ENCODE results near the gene CARS2. TPM values are rescaled to one million over a fixed set of nuclear protein-coding genes. Genes with fewer than 3 reads are reported as not detected.

CARS2 gene
- polyA plus RNA-seq, 1 donor (not counting 4 experiments of a cell fraction or from before 2014, with no cell fraction given) = 90.0 TPM

DNA sequence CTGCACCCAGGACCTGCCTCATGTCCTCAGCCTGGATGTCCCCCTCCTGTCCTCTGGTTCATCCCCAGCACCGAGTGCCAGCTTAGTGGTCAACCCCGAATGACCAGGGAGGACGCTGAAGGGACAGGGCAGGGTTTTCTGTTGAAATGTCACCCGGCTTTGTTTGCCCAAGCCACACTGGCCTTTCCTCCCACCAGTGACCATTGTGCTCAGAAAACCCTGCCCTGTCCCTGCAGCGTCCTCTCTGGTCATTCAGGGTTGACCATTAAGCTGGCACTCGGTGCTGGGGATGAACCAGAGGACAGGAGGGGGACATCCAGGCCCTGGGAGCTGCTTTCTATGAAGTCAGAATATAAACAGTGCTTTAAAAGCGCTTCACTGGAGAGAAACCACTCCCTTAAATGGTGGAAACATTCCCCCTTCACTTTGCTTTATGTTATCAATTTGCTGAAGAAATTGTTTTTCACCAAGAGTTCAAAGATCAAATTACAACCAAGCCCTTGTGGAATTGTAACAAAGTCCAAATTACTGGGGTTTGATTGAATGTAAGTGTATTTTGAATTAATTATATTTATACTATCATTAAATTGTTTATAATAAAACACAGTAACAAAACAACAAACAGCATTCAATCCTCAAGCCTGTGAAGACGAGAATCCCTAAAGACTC, 21.4 kb downstream of the CARS2 start:
- dilution Hi-C loops (cut with MboI; ENCODE audit: extremely low pct_ligation_motif_present, low sequenced_read_pairs) = no loop called here
- H3K79me2 ChIP-seq (ENCODE audit: control insufficient read depth, insufficient read depth, low read length) = no peaks in the 10 kb centered on the region
- no peak overlapping the region for H3K4me2 ChIP-seq (ENCODE audit: control insufficient read depth, extremely low read depth, insufficient read depth, low read depth, low read length)
- no peak overlapping the region for H2AFZ ChIP-seq (ENCODE audit: control insufficient read depth, low read length)
- no peak overlapping the region for H3K4me3 ChIP-seq (ENCODE audit: control insufficient read depth in 2 of 3, extremely low read depth in 1 of 3, insufficient read depth in 2 of 3, low read depth in 1 of 3, low read length in 3 of 3)
- no peaks in the 10 kb centered on the region for H3K9me1 ChIP-seq (ENCODE audit: control insufficient read depth, extremely low read depth, insufficient read depth, low read length)
- DNase-seq (ENCODE audit: low read depth, low spot score) = no peak
- no peak for FAIRE-seq
- H3K9ac ChIP-seq (ENCODE audit: control insufficient read depth, extremely low read depth, insufficient read depth, low read length) = no peak overlapping the region
- H3K27me3 ChIP-seq (ENCODE audit: control insufficient read depth, extremely low read depth, insufficient read depth, low read length) = no peaks in the 10 kb centered on the region
- H3K9me3 ChIP-seq (ENCODE audit: control insufficient read depth, low read depth, low read length) = no peaks in the 10 kb centered on the region
- no peak for TF ChIP-seq EZH2 (IDR thresholded peaks at IDR 0.05; ENCODE audit: low read length)
- TF ChIP-seq, protein P1, sequence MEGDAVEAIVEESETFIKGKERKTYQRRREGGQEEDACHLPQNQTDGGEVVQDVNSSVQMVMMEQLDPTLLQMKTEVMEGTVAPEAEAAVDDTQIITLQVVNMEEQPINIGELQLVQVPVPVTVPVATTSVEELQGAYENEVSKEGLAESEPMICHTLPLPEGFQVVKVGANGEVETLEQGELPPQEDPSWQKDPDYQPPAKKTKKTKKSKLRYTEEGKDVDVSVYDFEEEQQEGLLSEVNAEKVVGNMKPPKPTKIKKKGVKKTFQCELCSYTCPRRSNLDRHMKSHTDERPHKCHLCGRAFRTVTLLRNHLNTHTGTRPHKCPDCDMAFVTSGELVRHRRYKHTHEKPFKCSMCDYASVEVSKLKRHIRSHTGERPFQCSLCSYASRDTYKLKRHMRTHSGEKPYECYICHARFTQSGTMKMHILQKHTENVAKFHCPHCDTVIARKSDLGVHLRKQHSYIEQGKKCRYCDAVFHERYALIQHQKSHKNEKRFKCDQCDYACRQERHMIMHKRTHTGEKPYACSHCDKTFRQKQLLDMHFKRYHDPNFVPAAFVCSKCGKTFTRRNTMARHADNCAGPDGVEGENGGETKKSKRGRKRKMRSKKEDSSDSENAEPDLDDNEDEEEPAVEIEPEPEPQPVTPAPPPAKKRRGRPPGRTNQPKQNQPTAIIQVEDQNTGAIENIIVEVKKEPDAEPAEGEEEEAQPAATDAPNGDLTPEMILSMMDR (optimal IDR thresholded peaks at IDR 0.05 in 1 of 3, IDR thresholded peaks at IDR 0.05 in 1 of 3, conservative IDR thresholded peaks at IDR 0.05 in 1 of 3; ENCODE audit: extremely low read depth in 1 of 3, insufficient read depth in 2 of 3, low read length in 3 of 3) = no peak
- peaks cover 42 to 46% of the 10 kb centered on the region in 2 experiments for H3K36me3 ChIP-seq (ENCODE audit: control insufficient read depth in 2 of 2, extremely low read depth in 1 of 2, insufficient read depth in 2 of 2, low read length in 2 of 2)
- no peak overlapping the region for H3K27ac ChIP-seq (ENCODE audit: control insufficient read depth, insufficient read depth, low read length)
- H3K4me1 ChIP-seq (ENCODE audit: control insufficient read depth, extremely low read depth, insufficient read depth, low read length) = no peaks in the 10 kb centered on the region
- H4K20me1 ChIP-seq (ENCODE audit: control insufficient read depth, extremely low read depth, insufficient read depth, low read length) = no peaks in the 10 kb centered on the region

DNA sequence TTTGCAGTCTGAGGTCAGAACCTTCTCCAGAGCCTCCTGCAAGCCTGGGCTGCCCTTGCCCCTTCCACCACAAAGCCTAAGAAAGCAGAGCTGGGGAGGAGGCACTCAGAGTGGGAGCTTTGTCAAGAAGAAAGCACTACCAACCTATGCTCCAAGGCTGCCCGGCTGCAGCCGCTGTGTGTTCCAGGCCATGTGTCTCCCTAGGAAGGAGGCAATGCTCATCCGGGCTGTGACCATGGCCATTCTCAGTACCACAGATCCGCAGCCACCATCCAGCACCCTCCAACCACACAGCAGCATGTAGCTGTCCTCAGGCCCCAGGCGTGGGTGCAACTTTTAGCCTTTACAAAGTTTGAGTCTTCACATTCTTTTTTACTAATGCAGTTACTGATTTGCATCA, 22.0 kb downstream of the CARS2 start:
- Histone ChIP-seq H4K20me1 (ENCODE audit: control insufficient read depth, extremely low read depth, insufficient read depth, low read length) (no peaks in the 10 kb centered on the region), H3K27me3 (ENCODE audit: control insufficient read depth, extremely low read depth, insufficient read depth, low read length) (no peaks in the 10 kb centered on the region), H3K79me2 (ENCODE audit: control insufficient read depth, insufficient read depth, low read length) (no peaks in the 10 kb centered on the region), H2AFZ (ENCODE audit: control insufficient read depth, low read length) (no peak overlapping the region), H3K27ac (ENCODE audit: control insufficient read depth, insufficient read depth, low read length) (no peak overlapping the region), H3K4me1 (ENCODE audit: control insufficient read depth, extremely low read depth, insufficient read depth, low read length) (no peaks in the 10 kb centered on the region), H3K9me3 (ENCODE audit: control insufficient read depth, low read depth, low read length) (no peaks in the 10 kb centered on the region), H3K9ac (ENCODE audit: control insufficient read depth, extremely low read depth, insufficient read depth, low read length) (no peak overlapping the region), H3K9me1 (ENCODE audit: control insufficient read depth, extremely low read depth, insufficient read depth, low read length) (no peaks in the 10 kb centered on the region), H3K4me3 (ENCODE audit: control insufficient read depth in 2 of 3, extremely low read depth in 1 of 3, insufficient read depth in 2 of 3, low read depth in 1 of 3, low read length in 3 of 3) (no peak overlapping the region), H3K36me3 (ENCODE audit: control insufficient read depth in 2 of 2, extremely low read depth in 1 of 2, insufficient read depth in 2 of 2, low read length in 2 of 2) (peaks cover 41 to 44% of the 10 kb centered on the region in 2 experiments), H3K4me2 (ENCODE audit: control insufficient read depth, extremely low read depth, insufficient read depth, low read depth, low read length) (no peak overlapping the region)
- TF ChIP-seq EZH2 (IDR thresholded peaks at IDR 0.05; ENCODE audit: low read length) = no peak
- TF ChIP-seq, protein P1 (optimal IDR thresholded peaks at IDR 0.05 in 1 of 3, IDR thresholded peaks at IDR 0.05 in 1 of 3, conservative IDR thresholded peaks at IDR 0.05 in 1 of 3; ENCODE audit: extremely low read depth in 1 of 3, insufficient read depth in 2 of 3, low read length in 3 of 3) = no peak
- dilution Hi-C loops (cut with MboI; ENCODE audit: extremely low pct_ligation_motif_present, low sequenced_read_pairs) = no loop called here
- DNase-seq (ENCODE audit: low read depth, low spot score) (no peak), FAIRE-seq (no peak)
